Activated T-helper 2 cell treated with anti-CD3 and anti-CD28 coated beads, Interferon-gamma antibody, Interleukin-2, Interleukin-4, amounts not matched to agents 10 μg/mL and 5 μg/mL and 100 μg/mL, durations not matched to agents 14 hours and 24 hours and 36 hours (primary cell): ENCODE measurements around the gene BTBD6. TPM values are rescaled to one million over a fixed set of nuclear protein-coding genes. Genes with fewer than 3 reads are reported as not detected.

ENCODE experiments used
- total RNA-seq: library from RNA; stranded (reverse); gene quantifications from 2 replicates; pipeline ENCODE4 v1.2.3, GENCODE V29; 2022

The BTBD6 gene
- total RNA-seq, 1 donor from 2014 or later: 38.6 TPM

Other genes starting within 250 kb of the BTBD6 start
- 47.7 and 49.6 TPM in 2 replicates for gene CDCA4, start 227.4 kb upstream of the BTBD6 start, total RNA-seq
- gene GPR132, start 183.1 kb upstream of the BTBD6 start, total RNA-seq: 27.1 and 29.8 TPM in 2 replicates
- 2.6 and 3.2 TPM in 2 replicates for gene JAG2, start 79.8 kb upstream of the BTBD6 start, total RNA-seq
- gene NUDT14, start 67.2 kb upstream of the BTBD6 start, total RNA-seq: 7.7 and 10.4 TPM in 2 replicates
- 44.0 TPM in 2 replicates for gene BRF1, start 52.5 kb downstream of the BTBD6 start, total RNA-seq
- 35.2 and 36.8 TPM in 2 replicates for gene PACS2, start 66.2 kb downstream of the BTBD6 start, total RNA-seq
- 4.7 and 5.0 TPM in 2 replicates for gene TEX22, start 150.0 kb downstream of the BTBD6 start, total RNA-seq
- 170 and 172 TPM in 2 replicates for gene MTA1, start 171.3 kb downstream of the BTBD6 start, total RNA-seq
- gene CRIP2, start 226.3 kb downstream of the BTBD6 start, total RNA-seq: 0.16 and 0.55 TPM in 2 replicates
- gene CRIP1, start 238.4 kb downstream of the BTBD6 start, total RNA-seq: 156 and 185 TPM in 2 replicates
- gene TEDC1, start 242.7 kb downstream of the BTBD6 start, total RNA-seq: 38.2 and 42.6 TPM in 2 replicates